A549 (cell line): ENCODE measurements around the gene COX7A2L.

Source experiments
- BHLHE40 ChIP-seq: IDR thresholded peaks from 2 replicates; pipeline ENCODE4 v1.6.1; 2012; ENCODE audit warnings: low read depth, low read length, inconsistent platforms
- CTCF ChIP-seq: fragments of >200 bp; sonication (Bioruptor Twin); formaldehyde crosslinking; IDR thresholded peaks from 3 replicates; pipeline ENCODE4 v1.5.1; 2016
- MAX ChIP-seq: IDR thresholded peaks from 2 replicates; pipeline ENCODE4 v1.6.1; 2012
- MYC ChIP-seq: IDR thresholded peaks from 2 replicates; pipeline ENCODE4 v1.6.1; 2012; ENCODE audit warnings: mild to moderate bottlenecking, inconsistent platforms, low read length, improper control_type of control experiment, borderline replicate concordance
- NPAS2 ChIP-seq: fragments of 250-450 bp; sonication (Bioruptor Pico); IDR thresholded peaks from 2 replicates; pipeline ENCODE4 v1.8.0; 2022; ENCODE audit warnings: mild to moderate bottlenecking, moderate library complexity, borderline replicate concordance
- POLR2A ChIP-seq: IDR thresholded peaks from 2 replicates; pipeline ENCODE4 v1.6.1; 2012; ENCODE audit warnings: mild to moderate bottlenecking, low read length
- POLR2AphosphoS2 ChIP-seq: conservative IDR thresholded peaks from 2 replicates; pipeline ENCODE4 v1.6.1; 2012; ENCODE audit warnings: low read length, improper control_type of control experiment, inconsistent platforms
- RAD21 ChIP-seq, 2 experiments: fragments of >200 bp in 1 of 2; sonication (Bioruptor Twin) in 1 of 2; formaldehyde crosslinking in 1 of 2; IDR thresholded peaks in 1 of 2; conservative IDR thresholded peaks in 1 of 2; 2 replicates in 1 of 2; 3 replicates in 1 of 2; pipeline ENCODE4 v1.6.1; 2012 to 2018; ENCODE audit warnings: inconsistent platforms in 1 of 2
- REST ChIP-seq: fragments of 200-600 bp; sonication (generic); IDR thresholded peaks from 2 replicates; pipeline ENCODE4 v1.6.1; 2016; ENCODE audit warnings: antibody characterized with exemption, mild to moderate bottlenecking, moderate library complexity
- SMC3 ChIP-seq: fragments of >200 bp; sonication (Bioruptor Twin); formaldehyde crosslinking; IDR thresholded peaks from 3 replicates; pipeline ENCODE4 v1.6.1; 2018; ENCODE audit warnings: inconsistent platforms
- USF2 ChIP-seq: fragments of 450-650 bp; IDR thresholded peaks from 2 replicates; pipeline ENCODE4 v1.6.1; 2014; ENCODE audit warnings: antibody characterized with exemption

- TF ChIP-seq RAD21 (conservative IDR thresholded peaks at IDR 0.05 in 1 of 2, IDR thresholded peaks at IDR 0.05 in 1 of 2): no peak
- TF ChIP-seq CTCF: no peak
- TF ChIP-seq POLR2A: no peak
- TF ChIP-seq NPAS2 (CRISPR knock-in tag): no peak
- no peak for TF ChIP-seq BHLHE40
- TF ChIP-seq USF2: no peak
- no peak for TF ChIP-seq MYC
- TF ChIP-seq SMC3: no peak
- no peak for TF ChIP-seq POLR2AphosphoS2
- TF ChIP-seq REST: no peak
- TF ChIP-seq MAX: no peak
These were observed 36.8 kb downstream of the COX7A2L start for GRCh38 chr2:42324244-42324643.
